Mammary epithelial cell (primary cell): Measurements from ENCODE around the gene CTCFL.

Source experiments
- EZH2 ChIP-seq: IDR thresholded peaks from 2 replicates; pipeline ENCODE4 v1.6.1; 2012; ENCODE audit warnings: low read length, inconsistent platforms, borderline replicate concordance
- TF ChIP-seq, protein P1 (sequence below), 2 donors: IDR thresholded peaks in 1 of 2; conservative IDR thresholded peaks in 1 of 2; 2 replicates each; pipeline ENCODE4 v1.5.1; 2011 to 2012; ENCODE audit warnings: inconsistent platforms in 2 of 2, low read length in 2 of 2, mild to moderate bottlenecking in 2 of 2, control low read depth in 1 of 2, low read depth in 1 of 2; ENCODE audit not compliant: insufficient read depth in 1 of 2; ENCODE audit errors: extremely low read depth in 1 of 2

DNA sequence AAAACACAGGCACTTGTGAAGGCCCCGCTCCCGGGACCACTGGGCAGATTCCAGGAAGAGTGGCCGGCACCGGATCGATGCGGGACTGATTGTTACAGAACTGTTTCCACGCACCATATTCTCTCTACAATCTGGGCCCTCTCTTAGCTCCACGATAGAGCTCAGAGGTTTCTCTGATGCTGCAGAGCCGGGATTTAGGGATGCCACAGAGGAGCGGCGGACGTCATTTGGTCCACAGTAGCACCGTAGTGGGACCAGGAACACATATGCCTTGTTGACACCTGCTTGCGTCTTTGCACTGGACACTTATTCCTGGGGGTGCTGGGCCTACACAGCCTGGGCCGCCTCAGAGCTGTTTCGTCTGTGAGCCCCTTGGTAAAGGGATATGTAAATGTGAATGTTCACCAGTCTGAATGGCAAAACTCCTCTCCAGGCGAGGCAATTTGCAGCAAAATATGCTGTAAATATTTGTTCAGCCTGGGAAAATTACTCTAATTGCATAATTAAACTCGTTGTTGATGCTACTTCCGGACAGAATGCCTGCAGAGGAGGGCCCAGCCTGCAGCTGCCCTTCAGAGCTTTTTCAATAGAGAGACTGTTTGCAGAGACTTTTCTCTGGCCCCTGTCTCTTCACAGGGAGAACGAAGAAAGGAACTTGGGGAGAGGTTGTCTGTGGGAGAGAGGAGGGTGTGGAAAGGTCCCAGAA, 45.4 kb upstream of the CTCFL start:
- TF ChIP-seq EZH2: no peak
- TF ChIP-seq, protein P1, sequence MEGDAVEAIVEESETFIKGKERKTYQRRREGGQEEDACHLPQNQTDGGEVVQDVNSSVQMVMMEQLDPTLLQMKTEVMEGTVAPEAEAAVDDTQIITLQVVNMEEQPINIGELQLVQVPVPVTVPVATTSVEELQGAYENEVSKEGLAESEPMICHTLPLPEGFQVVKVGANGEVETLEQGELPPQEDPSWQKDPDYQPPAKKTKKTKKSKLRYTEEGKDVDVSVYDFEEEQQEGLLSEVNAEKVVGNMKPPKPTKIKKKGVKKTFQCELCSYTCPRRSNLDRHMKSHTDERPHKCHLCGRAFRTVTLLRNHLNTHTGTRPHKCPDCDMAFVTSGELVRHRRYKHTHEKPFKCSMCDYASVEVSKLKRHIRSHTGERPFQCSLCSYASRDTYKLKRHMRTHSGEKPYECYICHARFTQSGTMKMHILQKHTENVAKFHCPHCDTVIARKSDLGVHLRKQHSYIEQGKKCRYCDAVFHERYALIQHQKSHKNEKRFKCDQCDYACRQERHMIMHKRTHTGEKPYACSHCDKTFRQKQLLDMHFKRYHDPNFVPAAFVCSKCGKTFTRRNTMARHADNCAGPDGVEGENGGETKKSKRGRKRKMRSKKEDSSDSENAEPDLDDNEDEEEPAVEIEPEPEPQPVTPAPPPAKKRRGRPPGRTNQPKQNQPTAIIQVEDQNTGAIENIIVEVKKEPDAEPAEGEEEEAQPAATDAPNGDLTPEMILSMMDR (conservative IDR thresholded peaks at IDR 0.05 in 1 of 2, IDR thresholded peaks at IDR 0.05 in 1 of 2; ENCODE audit: extremely low read depth in 1 of 2, insufficient read depth in 1 of 2, low read depth in 1 of 2, low read length in 2 of 2): no peak
